GM18519 (cell line): Measurements from ENCODE around the gene PELI3.

Experiments used
- ATAC-seq: cut with Tn5 transposase; IDR thresholded peaks from one replicate; pipeline ENCODE4 v1.9.1; 2021; ENCODE audit warnings: mild to moderate bottlenecking, moderate library complexity; ENCODE audit not compliant: unreplicated experiment, low FRiP score

Gene PELI3

DNA sequence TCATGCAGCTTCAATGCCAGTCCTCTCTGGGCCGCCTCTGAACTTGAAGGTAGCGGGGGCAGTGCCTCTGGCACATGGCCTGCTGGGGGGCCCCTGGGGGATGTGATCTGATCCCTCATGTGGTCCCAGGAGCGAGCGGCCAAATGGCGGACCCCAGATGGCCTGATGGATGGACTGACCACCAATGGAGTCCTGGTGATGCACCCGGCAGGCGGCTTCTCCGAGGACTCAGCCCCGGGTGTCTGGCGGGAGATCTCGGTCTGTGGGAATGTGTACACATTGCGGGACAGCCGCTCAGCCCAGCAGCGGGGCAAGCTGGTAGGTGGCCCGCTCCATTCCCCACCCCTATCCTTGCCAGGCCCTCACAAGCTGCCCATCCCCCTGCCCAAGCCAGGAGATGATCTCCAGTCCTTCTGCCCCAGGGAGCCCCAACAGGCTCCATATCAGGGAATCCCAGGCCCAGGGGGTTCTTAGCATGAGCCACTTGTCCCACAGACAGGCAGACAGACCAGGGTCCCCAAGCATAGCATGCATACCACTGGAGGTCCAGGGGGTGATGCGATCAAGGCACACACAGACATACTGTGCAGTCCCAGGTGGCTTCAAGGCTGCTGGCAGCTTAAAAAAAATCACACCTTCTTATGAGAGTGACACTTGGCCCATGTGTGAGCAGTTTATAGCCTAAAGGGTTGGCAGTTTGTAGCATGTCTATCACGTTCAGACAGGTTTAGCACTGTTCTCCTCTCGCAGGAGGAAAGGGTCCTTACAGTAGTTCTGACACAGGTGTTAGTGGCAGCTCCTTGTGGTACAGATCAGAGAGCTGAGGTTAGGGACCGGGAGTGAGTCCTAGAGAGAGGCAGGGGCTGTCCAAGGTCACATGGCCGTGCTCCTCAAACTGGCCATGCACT is 7.2 kb downstream of the PELI3 start:
- ATAC-seq = no peak

DNA sequence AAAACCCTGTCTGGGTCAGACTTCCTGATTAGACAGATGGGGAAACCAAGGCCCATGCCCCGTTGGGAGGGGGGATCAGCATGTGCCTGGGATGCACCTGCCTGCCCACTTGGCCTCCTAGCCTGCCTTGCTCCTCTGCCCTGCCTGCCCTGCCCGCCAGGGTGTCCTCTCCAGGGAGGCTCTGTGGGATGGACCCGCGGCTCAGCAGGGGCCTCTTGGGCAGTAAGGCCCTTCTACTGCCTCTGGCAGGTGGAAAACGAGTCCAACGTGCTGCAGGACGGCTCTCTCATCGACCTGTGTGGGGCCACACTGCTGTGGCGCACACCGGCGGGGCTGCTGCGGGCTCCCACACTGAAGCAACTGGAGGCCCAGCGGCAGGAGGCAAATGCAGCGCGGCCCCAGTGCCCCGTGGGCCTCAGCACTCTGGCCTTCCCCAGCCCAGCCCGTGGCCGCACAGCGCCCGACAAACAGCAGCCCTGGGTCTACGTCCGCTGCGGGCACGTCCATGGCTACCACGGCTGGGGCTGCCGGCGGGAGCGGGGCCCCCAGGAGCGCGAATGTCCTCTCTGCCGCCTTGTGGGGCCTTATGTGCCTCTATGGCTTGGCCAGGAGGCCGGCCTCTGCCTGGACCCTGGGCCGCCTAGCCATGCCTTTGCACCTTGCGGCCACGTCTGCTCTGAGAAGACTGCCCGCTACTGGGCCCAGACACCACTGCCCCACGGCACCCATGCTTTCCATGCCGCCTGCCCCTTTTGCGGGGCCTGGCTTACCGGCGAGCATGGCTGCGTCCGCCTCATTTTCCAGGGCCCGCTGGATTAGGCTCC is 8.9 kb downstream of the PELI3 start:
- ATAC-seq = no peak

- no peak for ATAC-seq
Observed at GRCh38 chr11:66476173-66476840, 9.6 kb downstream of the PELI3 start.

DNA sequence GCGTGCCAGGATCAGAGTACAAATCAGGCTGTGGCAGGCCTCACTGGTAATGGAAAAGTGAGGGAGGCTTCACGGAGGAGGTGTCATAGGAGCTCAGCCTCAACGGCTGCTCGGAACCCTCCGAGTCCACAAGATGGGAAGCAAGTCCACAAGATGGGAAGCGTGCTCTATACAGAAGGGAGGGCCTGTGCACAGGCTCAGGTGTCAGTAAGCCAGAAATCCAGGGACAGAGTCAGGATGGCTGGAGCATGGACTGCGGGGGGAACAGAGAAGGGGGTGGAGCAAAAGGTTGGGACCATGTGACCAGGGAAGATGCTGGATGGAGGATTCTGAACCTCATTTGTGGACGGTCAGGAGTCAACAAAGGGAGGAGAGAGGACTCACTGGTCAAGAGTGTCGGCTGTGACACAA is 10.1 kb downstream of the PELI3 start:
- no peak for ATAC-seq

- ATAC-seq = no peak
Observed at GRCh38 chr11:66477263-66478201, 10.8 kb downstream of the PELI3 start.

DNA sequence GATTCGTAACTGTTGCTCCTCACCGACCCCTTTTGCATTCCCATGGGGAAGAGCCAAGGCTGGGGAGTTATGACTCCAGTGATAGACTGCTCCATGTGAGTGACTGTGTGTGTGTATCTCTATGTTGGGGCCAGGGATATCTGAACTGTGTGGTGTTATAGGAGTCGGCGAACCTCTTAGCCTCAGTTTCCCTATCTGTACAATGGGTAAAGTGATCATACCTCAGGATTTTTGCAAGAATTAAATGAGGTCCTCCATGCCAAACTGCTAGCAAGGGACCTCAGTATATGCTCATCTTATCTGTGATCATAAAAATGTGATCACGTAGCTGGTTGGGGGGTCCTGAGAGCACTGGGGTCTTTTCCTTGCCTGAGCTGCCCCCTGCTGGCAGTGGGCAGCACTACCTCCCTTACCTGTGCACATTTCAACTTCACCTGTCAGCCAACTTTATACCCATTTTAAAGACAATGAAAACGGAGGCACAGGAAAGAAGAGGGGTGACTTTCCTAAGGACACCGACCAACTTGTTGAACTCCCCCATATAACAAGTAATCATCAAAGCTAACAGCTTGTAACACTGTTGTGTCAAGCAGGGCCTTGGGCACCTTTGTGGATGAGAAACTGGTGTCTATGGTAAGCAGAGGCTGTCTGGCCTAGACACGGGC is 12.2 kb downstream of the PELI3 start:
- no peak for ATAC-seq

- ATAC-seq = peak; percentile 13
Observed at GRCh38 chr11:66479394-66480116, 12.8 kb downstream of the PELI3 start.

DNA sequence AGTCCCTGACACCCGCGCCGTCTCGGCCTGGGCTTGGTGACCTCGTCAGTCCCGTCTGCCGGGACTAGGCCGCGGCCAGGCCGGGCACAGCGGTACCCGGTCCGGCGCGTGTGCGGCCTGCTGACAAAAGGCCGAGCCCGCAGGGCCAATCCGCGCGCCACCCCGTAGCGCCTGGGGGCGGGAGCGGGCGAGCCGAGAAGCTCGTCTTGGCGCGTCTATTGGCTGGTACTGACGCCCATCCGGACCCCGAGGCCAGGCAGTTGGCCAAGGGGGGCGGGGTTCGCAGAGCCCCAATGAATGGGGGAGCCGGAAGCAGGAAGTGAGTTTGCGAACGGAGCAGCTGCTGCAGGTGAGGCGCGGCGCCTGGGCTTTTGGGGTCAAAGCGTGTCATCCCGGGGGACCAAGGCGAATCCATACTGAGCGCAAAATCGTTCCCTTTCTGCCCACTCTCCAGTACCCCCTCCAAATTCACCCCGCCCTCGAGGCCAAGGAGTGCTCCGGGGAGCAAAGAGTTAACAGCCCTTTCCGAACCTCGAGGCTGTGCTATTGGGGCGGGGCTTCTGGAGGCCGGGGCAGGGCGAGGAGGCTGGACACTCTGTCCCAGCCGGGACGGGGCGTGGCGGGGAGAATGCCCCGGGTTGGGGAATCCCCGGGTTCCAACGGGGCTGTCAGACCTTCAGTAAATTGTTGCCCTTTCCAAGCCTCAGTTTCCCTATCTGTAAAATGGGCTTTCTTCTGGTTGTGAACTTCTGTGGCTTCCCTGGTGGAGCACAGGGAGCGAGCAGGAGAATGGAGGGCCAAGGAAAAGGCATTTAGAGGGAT is 13.6 kb downstream of the PELI3 start, which contains the start of gene DPP3:
Gene DPP3 (plus strand): TSS at position 318 of the 822 bp plus-strand sequence. CDS start 1,767 bp downstream, outside the sequence.
- ATAC-seq = peak; percentile 79

DNA sequence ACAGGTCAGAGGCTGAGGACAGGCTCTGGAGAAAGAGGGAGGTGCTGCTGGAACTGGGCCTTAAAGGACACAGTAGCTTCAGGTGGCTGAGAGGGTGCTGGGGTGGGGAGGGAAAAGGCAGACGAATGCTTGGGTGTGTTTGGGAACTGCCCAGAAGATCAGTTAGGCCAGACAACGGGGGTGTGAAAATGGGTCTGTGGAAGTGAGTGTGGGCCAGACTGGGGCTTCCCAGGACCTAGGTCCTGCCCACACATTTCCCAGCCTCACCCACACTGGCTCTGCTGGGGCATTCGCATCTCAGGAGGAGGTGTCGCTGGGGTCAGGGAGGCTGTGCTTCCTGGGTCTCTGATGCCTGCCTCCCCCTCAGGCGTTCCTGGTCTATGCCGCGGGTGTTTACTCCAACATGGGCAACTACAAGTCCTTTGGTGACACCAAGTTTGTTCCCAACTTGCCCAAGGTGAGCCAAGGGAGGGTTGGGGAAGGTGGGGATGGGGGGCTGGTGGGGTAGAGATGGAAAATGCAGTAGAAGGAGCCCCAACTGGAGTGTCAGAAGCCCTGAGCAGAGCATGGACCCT is 18.2 kb downstream of the PELI3 start:
- no peak for ATAC-seq

- no peak for ATAC-seq
Observed at GRCh38 chr11:66488957-66489356, 22.3 kb downstream of the PELI3 start.

DNA sequence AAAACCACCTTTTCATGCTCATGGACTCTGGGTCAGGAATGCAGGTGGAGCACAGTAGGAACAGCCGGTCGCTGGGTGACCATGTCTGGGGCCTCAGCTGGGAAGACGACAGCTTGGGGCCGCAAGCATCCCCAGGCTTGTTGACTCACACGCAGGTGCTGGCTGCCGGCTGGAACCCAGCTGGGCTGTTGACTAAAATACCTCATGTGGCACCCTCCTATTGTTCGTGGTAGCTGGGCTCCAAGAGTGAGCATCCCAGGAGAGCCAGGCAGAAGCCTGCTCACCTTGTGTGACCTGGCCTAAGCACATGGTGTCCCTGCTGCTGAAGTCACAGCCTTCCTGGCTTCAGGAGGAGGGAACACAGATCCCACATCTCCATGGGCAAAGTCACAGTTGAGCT is 22.9 kb downstream of the PELI3 start:
- no peak for ATAC-seq

- no peak for ATAC-seq
Observed at GRCh38 chr11:66491315-66491935, 24.7 kb downstream of the PELI3 start.

- ATAC-seq = no peak
Observed at GRCh38 chr11:66492161-66492865, 25.6 kb downstream of the PELI3 start.

GRCh38 chr11:66493130-66493529 is 26.4 kb downstream of the PELI3 start:
- ATAC-seq = no peak

- ATAC-seq = no peak
Observed at GRCh38 chr11:66494458-66494857, 27.8 kb downstream of the PELI3 start.

- no peak for ATAC-seq
Observed at GRCh38 chr11:66494935-66495334, 28.2 kb downstream of the PELI3 start.
